22Rv1 (cell line): ENCODE results near the gene B4GALNT3.

Experiments
- H3K27ac ChIP-seq: fragments of 450-650 bp; 2 replicates; pipeline ENCODE4 v1.5.1; 2017
- ZFX ChIP-seq: fragments of 450-650 bp; IDR thresholded peaks from 2 replicates; pipeline ENCODE4 v1.6.1; 2017; ENCODE audit warnings: antibody characterized with exemption, borderline replicate concordance
- TF ChIP-seq, protein P1 (sequence below): fragments of 450-650 bp; IDR thresholded peaks from 2 replicates; pipeline ENCODE4 v1.5.1; 2017; ENCODE audit warnings: mild to moderate bottlenecking

Gene B4GALNT3

DNA sequence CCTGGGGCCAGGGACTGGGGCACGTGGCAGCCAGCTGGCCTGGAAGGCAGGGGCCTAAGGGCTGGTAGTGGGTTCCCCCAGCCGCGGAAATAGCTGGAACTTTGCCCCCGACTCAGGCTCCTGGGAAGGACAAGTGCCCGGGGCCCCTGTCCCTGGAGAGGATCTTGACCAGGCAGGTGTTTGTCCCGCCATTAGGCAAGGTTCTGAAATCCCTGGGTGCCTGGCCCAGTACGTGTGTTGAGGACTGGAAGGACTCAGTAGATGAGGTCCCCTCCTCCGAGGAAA is 94.2 kb downstream of the B4GALNT3 start:
- TF ChIP-seq, protein P1, sequence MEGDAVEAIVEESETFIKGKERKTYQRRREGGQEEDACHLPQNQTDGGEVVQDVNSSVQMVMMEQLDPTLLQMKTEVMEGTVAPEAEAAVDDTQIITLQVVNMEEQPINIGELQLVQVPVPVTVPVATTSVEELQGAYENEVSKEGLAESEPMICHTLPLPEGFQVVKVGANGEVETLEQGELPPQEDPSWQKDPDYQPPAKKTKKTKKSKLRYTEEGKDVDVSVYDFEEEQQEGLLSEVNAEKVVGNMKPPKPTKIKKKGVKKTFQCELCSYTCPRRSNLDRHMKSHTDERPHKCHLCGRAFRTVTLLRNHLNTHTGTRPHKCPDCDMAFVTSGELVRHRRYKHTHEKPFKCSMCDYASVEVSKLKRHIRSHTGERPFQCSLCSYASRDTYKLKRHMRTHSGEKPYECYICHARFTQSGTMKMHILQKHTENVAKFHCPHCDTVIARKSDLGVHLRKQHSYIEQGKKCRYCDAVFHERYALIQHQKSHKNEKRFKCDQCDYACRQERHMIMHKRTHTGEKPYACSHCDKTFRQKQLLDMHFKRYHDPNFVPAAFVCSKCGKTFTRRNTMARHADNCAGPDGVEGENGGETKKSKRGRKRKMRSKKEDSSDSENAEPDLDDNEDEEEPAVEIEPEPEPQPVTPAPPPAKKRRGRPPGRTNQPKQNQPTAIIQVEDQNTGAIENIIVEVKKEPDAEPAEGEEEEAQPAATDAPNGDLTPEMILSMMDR, result no peak
- TF ChIP-seq ZFX, result no peak
- H3K27ac ChIP-seq, result no peak overlapping the region

DNA sequence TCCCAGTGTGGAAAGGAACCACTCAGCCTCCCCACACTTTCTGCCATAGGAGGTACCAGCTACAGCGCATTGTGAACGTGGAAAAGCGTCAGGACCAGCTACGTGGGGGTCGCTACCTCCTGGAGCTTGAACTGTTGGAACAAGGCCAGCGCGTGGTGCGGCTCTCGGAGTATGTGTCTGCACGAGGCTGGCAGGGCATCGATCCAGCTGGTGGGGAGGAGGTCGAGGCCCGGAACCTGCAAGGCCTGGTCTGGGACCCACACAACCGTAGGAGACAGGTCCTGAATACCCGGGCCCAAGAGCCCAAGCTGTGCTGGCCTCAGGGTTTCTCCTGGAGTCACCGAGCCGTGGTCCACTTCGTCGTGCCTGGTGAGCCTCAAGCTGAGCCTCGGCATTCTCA is 96.8 kb downstream of the B4GALNT3 start:
- H3K27ac ChIP-seq, result no peak overlapping the region
- TF ChIP-seq ZFX, result no peak
- TF ChIP-seq, protein P1, result no peak

DNA sequence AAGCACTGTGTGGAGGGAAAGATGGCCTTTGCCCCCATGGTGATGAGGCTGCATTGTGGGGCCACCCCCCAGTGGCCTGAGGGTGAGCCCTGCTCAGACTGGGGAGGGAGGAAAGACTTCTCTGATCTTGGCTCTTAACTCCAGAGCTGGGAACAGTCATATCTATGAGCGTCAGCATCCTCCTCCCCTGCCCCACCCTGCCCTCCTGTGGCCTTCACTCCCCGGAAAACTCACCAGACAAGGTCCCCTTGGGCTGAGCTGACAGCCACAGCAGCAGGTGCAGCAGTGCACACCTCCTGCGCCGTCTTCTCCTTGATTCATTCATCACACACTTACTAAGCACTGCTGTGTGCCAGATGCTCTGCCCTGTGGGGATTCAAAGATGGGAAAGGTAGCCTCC is 98.8 kb downstream of the B4GALNT3 start:
- H3K27ac ChIP-seq, result no peak overlapping the region
- TF ChIP-seq ZFX, result no peak
- TF ChIP-seq, protein P1, result no peak

DNA sequence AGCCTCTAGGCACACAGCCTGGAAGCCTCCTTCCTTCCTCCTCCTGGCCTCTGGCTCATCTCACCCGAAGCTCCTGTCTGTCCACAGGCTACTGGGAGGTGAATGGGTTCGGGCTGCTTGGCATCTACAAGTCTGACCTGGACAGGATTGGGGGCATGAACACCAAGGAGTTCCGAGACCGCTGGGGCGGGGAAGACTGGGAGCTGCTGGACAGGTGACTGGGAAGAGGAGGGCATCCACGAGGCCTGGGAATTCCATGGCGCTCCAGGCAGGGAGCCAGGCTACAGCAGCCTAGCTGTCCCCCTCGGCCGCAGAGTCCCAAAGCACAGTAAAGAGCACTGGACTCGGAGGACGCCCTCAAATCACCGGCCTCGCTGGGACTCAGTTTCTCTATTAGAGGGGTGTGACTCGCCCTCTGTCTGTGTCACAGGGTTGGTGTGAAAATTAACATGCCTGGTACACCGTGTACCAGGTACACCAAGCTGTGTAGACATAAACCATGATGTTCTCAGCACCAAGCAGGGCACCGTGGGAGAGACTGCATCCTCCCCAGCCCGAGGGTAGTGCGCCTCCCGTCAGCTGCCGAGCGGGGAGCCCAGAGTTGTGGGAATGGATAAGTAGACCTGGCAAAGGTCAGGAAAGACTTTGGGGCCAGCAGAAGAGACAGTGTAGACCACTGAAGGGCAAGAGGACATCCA is 99.6 kb downstream of the B4GALNT3 start:
- no peak for TF ChIP-seq ZFX
- TF ChIP-seq, protein P1, result no peak
- no peak overlapping the region for H3K27ac ChIP-seq

DNA sequence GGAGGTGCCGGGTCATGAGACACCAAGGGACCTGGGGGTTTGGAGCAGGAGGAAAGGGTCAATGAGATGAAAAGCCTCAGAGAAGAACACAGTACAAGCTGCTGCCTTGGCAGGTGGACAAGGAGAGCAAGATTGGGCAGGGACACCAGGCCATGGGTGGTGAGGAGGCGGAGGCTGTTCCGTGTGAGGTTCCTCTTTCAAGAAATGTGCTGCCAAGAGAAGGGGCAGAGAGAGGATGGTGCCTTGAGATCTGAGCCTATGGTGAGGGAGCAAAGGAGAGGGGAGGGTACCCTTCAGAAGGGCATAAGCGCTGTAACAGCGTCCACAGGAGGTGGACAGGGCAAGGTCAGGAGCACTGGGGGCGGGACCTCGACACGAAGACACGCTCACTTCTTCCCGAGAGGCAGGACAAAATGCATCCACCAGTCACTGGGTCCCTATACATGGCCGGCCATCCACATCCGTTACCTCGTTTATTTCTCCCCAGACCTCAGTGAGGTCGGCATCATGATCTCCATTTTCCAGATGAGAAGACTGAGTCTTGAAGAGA is 100.2 kb downstream of the B4GALNT3 start:
- TF ChIP-seq, protein P1, result no peak
- TF ChIP-seq ZFX, result no peak
- H3K27ac ChIP-seq, result no peak overlapping the region

DNA sequence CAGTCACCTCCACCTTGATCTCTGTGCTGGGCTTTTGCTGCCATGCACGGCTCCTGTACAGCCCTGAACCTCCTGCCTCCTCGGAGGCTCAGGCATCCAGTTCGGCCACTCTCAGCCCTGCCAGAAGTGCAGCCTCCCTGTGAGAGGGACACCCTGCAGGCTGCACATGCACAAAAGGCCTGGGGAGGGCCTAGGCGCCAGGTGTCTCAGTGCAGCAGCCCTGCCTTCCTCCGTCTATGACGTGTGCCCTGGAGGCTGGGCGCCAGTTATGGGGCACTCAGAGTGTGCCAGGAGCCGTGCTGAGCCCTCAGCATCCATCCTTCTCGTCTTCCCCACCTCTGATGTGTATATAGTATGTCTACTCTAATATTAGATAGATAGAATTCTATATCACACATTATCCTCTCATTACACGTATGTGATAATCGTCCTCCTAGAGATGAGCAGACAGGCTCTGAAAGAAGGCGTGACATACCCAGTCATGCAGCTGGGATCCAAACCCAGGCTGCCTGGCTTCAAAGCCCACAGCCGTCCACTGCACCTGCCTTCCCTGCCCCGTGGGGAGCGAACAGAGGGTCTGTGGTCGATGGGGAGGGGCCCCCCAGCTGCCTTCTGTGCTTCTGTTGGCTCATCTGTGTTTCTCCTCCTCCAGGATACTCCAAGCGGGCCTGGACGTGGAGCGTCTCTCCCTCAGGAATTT is 101.1 kb downstream of the B4GALNT3 start:
- TF ChIP-seq, protein P1, result no peak
- TF ChIP-seq ZFX, result no peak
- no peak overlapping the region for H3K27ac ChIP-seq

DNA sequence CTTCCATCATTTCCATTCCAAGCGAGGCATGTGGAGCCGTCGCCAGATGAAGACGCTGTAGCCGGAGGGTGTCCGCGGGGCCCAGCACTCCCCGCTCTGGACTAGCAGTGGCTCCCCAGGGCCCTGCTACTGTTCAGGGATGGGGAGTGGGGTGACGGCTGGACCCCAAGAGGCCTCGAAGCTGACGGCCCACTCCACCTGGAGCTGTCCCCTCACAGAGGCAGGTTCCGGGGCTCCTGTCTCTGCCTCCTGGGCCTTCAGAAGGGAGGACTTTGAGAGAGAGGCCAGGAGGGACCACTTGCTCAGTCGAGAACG is 101.6 kb downstream of the B4GALNT3 start:
- TF ChIP-seq, protein P1, result no peak
- TF ChIP-seq ZFX, result no peak
- no peak overlapping the region for H3K27ac ChIP-seq
